Activated CD4-positive, alpha-beta T cell treated with anti-CD3 and anti-CD28 coated beads, Interleukin-2, Interleukin-6, amounts not matched to agents 100 ng/mL and 50 ng/mL, durations not matched to agents 16 hours and 8 hours (primary cell): ENCODE data around the gene MGST3.
"Not testable (repeated sequence)": the region's sequence is repeated elsewhere in the genome, so short reads cannot be mapped to it uniquely, and the experiment has no call there.

Experiments
- DNase-seq: peaks from one replicate; pipeline ENCODE4 v3.0.0-alpha.2; 2020

MGST3 gene

GRCh38 chr1:165630629-165631341, at the start of gene MGST3:
Gene MGST3 (plus strand): TSS chr1:165631234. CDS start chr1:165649848, 18,614 bp downstream.
- peak; percentile 95 for DNase-seq

GRCh38 chr1:165581926-165582325, 49.1 kb upstream of the MGST3 start:
- no peak for DNase-seq

- no peak for DNase-seq
Measured at GRCh38 chr1:165586398-165586797, 44.6 kb upstream of the MGST3 start.

GRCh38 chr1:165591391-165591790, 39.6 kb upstream of the MGST3 start:
- not testable (repeated sequence) for DNase-seq

GRCh38 chr1:165592945-165593823, 37.9 kb upstream of the MGST3 start:
- peak; percentile 77 for DNase-seq

- no peak for DNase-seq
Measured at GRCh38 chr1:165595246-165595938, 35.6 kb upstream of the MGST3 start.

GRCh38 chr1:165597883-165598675, 33.0 kb upstream of the MGST3 start:
- peak; percentile 98 for DNase-seq

GRCh38 chr1:165598676-165599059, 32.4 kb upstream of the MGST3 start:
- no peak for DNase-seq

- DNase-seq, result no peak
Measured at GRCh38 chr1:165600793-165601192, 30.2 kb upstream of the MGST3 start.

- no peak for DNase-seq
Measured at GRCh38 chr1:165603810-165604209, 27.2 kb upstream of the MGST3 start.

- DNase-seq, result no peak
Measured at GRCh38 chr1:165605246-165605645, 25.8 kb upstream of the MGST3 start.

GRCh38 chr1:165606676-165607075, 24.4 kb upstream of the MGST3 start:
- DNase-seq, result not testable (repeated sequence)

- no peak for DNase-seq
Measured at GRCh38 chr1:165610866-165611265, 20.2 kb upstream of the MGST3 start.

- no peak for DNase-seq
Measured at GRCh38 chr1:165612062-165612461, 19.0 kb upstream of the MGST3 start.

GRCh38 chr1:165616054-165616612, 14.9 kb upstream of the MGST3 start:
- no peak for DNase-seq

GRCh38 chr1:165616987-165617546, 14.0 kb upstream of the MGST3 start:
- DNase-seq, result no peak

GRCh38 chr1:165619647-165620151, 11.3 kb upstream of the MGST3 start:
- no peak for DNase-seq

- DNase-seq, result no peak
Measured at GRCh38 chr1:165623624-165624023, 7.4 kb upstream of the MGST3 start.

GRCh38 chr1:165624441-165624840, 6.6 kb upstream of the MGST3 start:
- DNase-seq, result no peak

GRCh38 chr1:165628147-165628822, 2.7 kb upstream of the MGST3 start:
- DNase-seq, result no peak

GRCh38 chr1:165629151-165629550, 1.9 kb upstream of the MGST3 start:
- DNase-seq, result no peak
